Suprapubic skin (tissue), 3 donors: ENCODE results near the gene PTK7.

ENCODE experiments used
- CTCF ChIP-seq, 2 donors: fragments of 200-600 bp in 1 of 2; fragments of 450-650 bp in 1 of 2; sonication (generic) in 1 of 2; IDR thresholded peaks; one replicate each; pipeline ENCODE4 v1.5.1; 2016 to 2019; ENCODE audit warnings: antibody characterized with exemption in 2 of 2, mild to moderate bottlenecking in 1 of 2, moderate library complexity in 1 of 2
- EP300 ChIP-seq: sonication (generic); formaldehyde crosslinking; IDR thresholded peaks from one replicate; pipeline ENCODE4 v1.6.1; 2017; ENCODE audit warnings: antibody characterized with exemption

- TF ChIP-seq EP300 = no peak
- no peak for TF ChIP-seq CTCF (IDR thresholded peaks at IDR 0.05)
Observed at GRCh38 chr6:43093436-43094289, 17.5 kb downstream of the PTK7 start.
